ENCODE results near the gene ADAP1. TPM values are rescaled to one million over a fixed set of nuclear protein-coding genes. Genes with fewer than 3 reads are reported as not detected.
"Not testable (repeated sequence)": the region's sequence is repeated elsewhere in the genome, so short reads cannot be mapped to it uniquely, and the experiment has no call there.

ADAP1 gene
- total and polyA plus RNA-seq, 2 of the 8 experiments (the other 6 are each of a cell fraction or from before 2014, with no cell fraction given) = 5.8 to 6.1 TPM

- ChIA-PET POLR2A (ENCODE audit: partially characterized antibody) (interaction anchor here (1.8 kb wide), 1 partner anchor 14 kb away, joined by 4 read pairs; no protein-coding TSS in a partner anchor), CTCF (ENCODE audit: partially characterized antibody) (interaction anchor here (0.8 to 1.5 kb wide), 3 partner anchors 8 to 83 kb away, joined by 3 to 7 read pairs (median 6); no protein-coding TSS in a partner anchor)
- H2AFZ ChIP-seq (ENCODE audit: low read length); H2BK12ac ChIP-seq (ENCODE audit: low read depth, low read length); H3K9me3 ChIP-seq (ENCODE audit: insufficient read depth in 2 of 2, low read depth in 1 of 2, low read length in 1 of 2); H3K27ac ChIP-seq (ENCODE audit: low read depth, low read length); H4K5ac ChIP-seq (ENCODE audit: insufficient read length, low read depth, low read length); H3K56ac ChIP-seq (replicated peaks; ENCODE audit: insufficient read length, low read depth, low read length); H3K23ac ChIP-seq (ENCODE audit: insufficient read length); FAIRE-seq; H3K4me2 ChIP-seq (ENCODE audit: insufficient read depth in 1 of 2, low read depth in 2 of 2, low read length in 2 of 2); H3K4me3 ChIP-seq (ENCODE audit: extremely low read depth in 1 of 4, insufficient read depth in 2 of 4, low read depth in 3 of 4, low read length in 4 of 4); H2BK15ac ChIP-seq (ENCODE audit: low read length); H3K27me3 ChIP-seq (replicated peaks in 1 of 4; ENCODE audit: control insufficient read depth in 3 of 4, extremely low read depth in 1 of 4, insufficient read depth in 3 of 4, low read length in 3 of 4); H2BK120ac ChIP-seq (replicated peaks; ENCODE audit: low read depth, low read length); H2BK20ac ChIP-seq (ENCODE audit: low read length); H3K79me2 ChIP-seq (ENCODE audit: control insufficient read depth in 1 of 2, insufficient read depth in 2 of 2, low read length in 2 of 2); H3K23me2 ChIP-seq (ENCODE audit: low read depth, low read length); H4K91ac ChIP-seq (replicated peaks; ENCODE audit: insufficient read length, low read length); H3K9ac ChIP-seq (replicated peaks in 1 of 4; ENCODE audit: extremely low read depth in 1 of 4, low read depth in 3 of 4, low read length in 3 of 4); H3K4ac ChIP-seq (replicated peaks; ENCODE audit: insufficient read length, low read depth, low read length); H3K79me1 ChIP-seq (ENCODE audit: low read depth, low read length); H3K18ac ChIP-seq (ENCODE audit: extremely low read depth, low read length); H4K20me1 ChIP-seq (replicated peaks in 1 of 2; ENCODE audit: control insufficient read depth in 1 of 2, insufficient read depth in 2 of 2, low read length in 2 of 2); H3K36me3 ChIP-seq (ENCODE audit: control insufficient read depth in 2 of 4, insufficient read depth in 4 of 4, low read length in 3 of 4); DNase-seq (ENCODE audit: low read depth in 1 of 2, low spot score in 2 of 2); H2AK5ac ChIP-seq (ENCODE audit: low read depth, low read length); H3K14ac ChIP-seq (ENCODE audit: insufficient read length); H4K8ac ChIP-seq (ENCODE audit: extremely low read depth, insufficient read depth, low read length): not testable (repeated sequence)
- H3K4me1 ChIP-seq (replicated peaks in 1 of 4; ENCODE audit: control insufficient read depth in 3 of 4, insufficient read depth in 4 of 4, low read length in 3 of 4) = peaks cover 0 to 16% (median 4%) of the 10 kb centered on the region in 4 experiments; a peak in 5 of 7 replicates
- WGBS, 2 experiments (ENCODE audit: extremely low coverage in 1 of 2, insufficient coverage in 1 of 2, insufficient read length in 1 of 2, insufficient replicate concordance in 2 of 2, low coverage in 1 of 2, low lambda C conversion rate in 2 of 2, missing lambda C conversion rate in 1 of 2) = 87% methylated on average over 10 of the region's 10 CpGs; no CpG with 5 or more reads in 1 of the 2 experiments
- 0 out of 2 replicates have a peak overlapping the region, but pooled peaks have one; percentile 40 for H2BK5ac ChIP-seq (ENCODE audit: low read depth, low read length)
These were observed 5.3 kb upstream of the ADAP1 start for GRCh38 chr7:959740-960139.
